ENCODE data around the gene CLHC1.

DNA sequence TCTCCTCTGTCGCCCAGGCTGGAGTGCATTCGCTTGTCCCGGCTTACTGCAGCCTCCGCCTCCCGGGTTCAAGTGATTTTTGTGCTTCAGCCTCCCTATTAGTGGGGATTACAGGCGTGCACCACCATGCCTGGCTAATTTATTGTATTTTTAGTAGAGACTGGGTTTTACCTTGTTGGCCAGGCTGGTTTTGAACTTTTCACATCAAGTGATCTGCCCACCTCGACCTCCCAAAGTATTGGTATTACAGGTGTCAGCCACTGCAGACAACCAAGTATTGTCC, 1.5 kb upstream of the CLHC1 start:
- TF ChIP-seq, protein P1, sequence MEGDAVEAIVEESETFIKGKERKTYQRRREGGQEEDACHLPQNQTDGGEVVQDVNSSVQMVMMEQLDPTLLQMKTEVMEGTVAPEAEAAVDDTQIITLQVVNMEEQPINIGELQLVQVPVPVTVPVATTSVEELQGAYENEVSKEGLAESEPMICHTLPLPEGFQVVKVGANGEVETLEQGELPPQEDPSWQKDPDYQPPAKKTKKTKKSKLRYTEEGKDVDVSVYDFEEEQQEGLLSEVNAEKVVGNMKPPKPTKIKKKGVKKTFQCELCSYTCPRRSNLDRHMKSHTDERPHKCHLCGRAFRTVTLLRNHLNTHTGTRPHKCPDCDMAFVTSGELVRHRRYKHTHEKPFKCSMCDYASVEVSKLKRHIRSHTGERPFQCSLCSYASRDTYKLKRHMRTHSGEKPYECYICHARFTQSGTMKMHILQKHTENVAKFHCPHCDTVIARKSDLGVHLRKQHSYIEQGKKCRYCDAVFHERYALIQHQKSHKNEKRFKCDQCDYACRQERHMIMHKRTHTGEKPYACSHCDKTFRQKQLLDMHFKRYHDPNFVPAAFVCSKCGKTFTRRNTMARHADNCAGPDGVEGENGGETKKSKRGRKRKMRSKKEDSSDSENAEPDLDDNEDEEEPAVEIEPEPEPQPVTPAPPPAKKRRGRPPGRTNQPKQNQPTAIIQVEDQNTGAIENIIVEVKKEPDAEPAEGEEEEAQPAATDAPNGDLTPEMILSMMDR (IDR thresholded peaks at IDR 0.05): no peak
- no peak for TF ChIP-seq POLR2A (IDR thresholded peaks at IDR 0.05)
